IgD-negative memory B cell (primary cell): ENCODE measurements around the gene PAQR7. TPM values are rescaled to one million over a fixed set of nuclear protein-coding genes. Genes with fewer than 3 reads are reported as not detected.
A peak's percentile ranks its signal among the peaks of the same experiment; 100 is the strongest.

Source experiments
- H3K27ac Mint-ChIP-seq, 3 donors: one replicate each; pipeline ENCODE4 v1.8.0; 2020 to 2022; ENCODE audit warnings: mild to moderate bottlenecking in 3 of 3, mixed read lengths in 3 of 3, moderate library complexity in 1 of 3
- H3K27me3 Mint-ChIP-seq: one replicate; pipeline ENCODE4 v1.8.0; 2021; ENCODE audit warnings: mixed read lengths
- H3K36me3 Mint-ChIP-seq: one replicate; pipeline ENCODE4 v1.8.0; 2020; ENCODE audit warnings: mild to moderate bottlenecking, mixed read lengths
- H3K4me1 Mint-ChIP-seq, 3 donors: one replicate each; pipeline ENCODE4 v1.8.0; 2020 to 2022; ENCODE audit warnings: mixed read lengths in 3 of 3, mild to moderate bottlenecking in 1 of 3
- H3K4me3 Mint-ChIP-seq, 4 donors: one replicate each; pipeline ENCODE4 v1.8.0; 2020 to 2022; ENCODE audit warnings: mild to moderate bottlenecking in 4 of 4, mixed read lengths in 4 of 4, moderate library complexity in 3 of 4
- H3K9me3 Mint-ChIP-seq, 3 donors: one replicate each; pipeline ENCODE4 v1.8.0; 2020 to 2021; ENCODE audit warnings: mixed read lengths in 3 of 3, mild to moderate bottlenecking in 1 of 3
- polyA plus RNA-seq: library from polyadenylated mRNA; unstranded; fragments of 300-500 nt; fragmentation: Illumina TruSeq; gene quantifications from one replicate; pipeline ENCODE4 v1.2.3, GENCODE V29; 2021

PAQR7 gene
- polyA plus RNA-seq, 1 donor from 2014 or later: 0.73 TPM

DNA sequence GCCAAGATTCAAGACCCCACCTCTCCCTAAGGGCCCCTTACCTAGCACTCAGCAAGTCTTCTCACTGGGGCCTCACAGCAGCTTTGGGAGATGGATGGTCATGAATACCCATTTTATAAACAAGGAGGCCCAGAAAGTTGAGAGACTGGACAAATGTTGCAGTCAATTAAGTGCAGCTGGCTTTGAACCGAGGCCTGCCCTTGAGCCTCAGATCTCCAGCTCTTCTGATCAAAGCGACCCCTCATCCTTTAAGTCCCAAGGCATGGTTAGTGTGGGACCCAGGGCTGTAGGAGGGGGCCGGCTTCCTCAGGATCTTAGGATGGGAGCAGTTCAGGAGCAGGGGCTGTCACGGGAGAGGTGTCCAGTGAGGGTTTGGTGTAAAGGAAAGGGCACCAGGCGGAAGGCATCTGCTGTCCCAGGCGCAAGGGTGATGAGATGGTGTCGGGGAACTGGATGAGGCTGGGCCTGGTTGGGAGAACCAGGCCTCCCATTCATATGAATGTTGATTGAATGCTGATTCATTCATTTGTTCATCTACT lies 60.9 kb downstream of the PAQR7 start:
- H3K4me3 Mint-ChIP-seq: peak overlapping the region in 1 of 4 donors; percentile 59
- no peaks in the 10 kb centered on the region for H3K36me3 Mint-ChIP-seq
- H3K27ac Mint-ChIP-seq: no peak overlapping the region
- H3K9me3 Mint-ChIP-seq: no peaks in the 10 kb centered on the region
- no peaks in the 10 kb centered on the region for H3K27me3 Mint-ChIP-seq
- H3K4me1 Mint-ChIP-seq: peaks cover 3 to 15% (median 8%) of the 10 kb centered on the region in 3 donors

DNA sequence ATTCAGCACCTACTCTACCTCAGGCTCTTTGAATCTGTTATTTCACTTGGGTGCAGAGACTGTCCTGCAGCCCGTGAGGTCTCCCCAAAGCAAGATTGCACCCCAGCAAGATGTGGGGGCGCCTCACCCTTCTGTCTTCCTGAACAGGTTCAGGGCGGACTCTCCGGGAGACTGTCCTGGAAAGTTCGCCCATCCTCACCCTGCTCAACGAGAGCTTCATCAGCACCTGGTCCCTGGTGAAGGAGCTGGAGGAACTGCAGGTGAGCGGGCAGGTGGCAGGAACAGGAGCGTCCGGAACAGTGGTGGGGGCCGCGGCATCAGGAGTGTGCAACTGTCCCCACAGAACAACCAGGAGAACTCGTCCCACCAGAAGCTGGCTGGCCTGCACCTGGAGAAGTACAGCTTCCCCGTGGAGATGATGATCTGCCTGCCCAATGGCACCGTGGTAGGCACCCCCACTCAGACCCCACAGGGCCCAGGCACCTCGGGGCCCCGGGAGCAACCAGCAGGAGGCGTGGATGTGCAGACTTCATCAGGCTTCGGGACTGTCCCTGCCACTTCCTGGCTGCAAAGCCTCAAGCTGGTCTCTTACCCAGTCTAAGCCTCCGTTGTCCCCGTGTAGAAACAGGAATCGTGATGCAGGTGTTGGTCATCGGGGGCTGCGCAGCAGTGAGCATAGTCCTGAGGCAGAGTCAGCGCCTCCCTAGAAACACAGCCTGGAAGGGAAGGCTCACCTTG lies 61.6 kb downstream of the PAQR7 start:
- H3K27ac Mint-ChIP-seq: no peak overlapping the region
- no peaks in the 10 kb centered on the region for H3K36me3 Mint-ChIP-seq
- H3K4me3 Mint-ChIP-seq: no peak overlapping the region
- H3K9me3 Mint-ChIP-seq: no peaks in the 10 kb centered on the region
- no peaks in the 10 kb centered on the region for H3K27me3 Mint-ChIP-seq
- H3K4me1 Mint-ChIP-seq: peaks cover 9 to 21% (median 10%) of the 10 kb centered on the region in 3 donors

DNA sequence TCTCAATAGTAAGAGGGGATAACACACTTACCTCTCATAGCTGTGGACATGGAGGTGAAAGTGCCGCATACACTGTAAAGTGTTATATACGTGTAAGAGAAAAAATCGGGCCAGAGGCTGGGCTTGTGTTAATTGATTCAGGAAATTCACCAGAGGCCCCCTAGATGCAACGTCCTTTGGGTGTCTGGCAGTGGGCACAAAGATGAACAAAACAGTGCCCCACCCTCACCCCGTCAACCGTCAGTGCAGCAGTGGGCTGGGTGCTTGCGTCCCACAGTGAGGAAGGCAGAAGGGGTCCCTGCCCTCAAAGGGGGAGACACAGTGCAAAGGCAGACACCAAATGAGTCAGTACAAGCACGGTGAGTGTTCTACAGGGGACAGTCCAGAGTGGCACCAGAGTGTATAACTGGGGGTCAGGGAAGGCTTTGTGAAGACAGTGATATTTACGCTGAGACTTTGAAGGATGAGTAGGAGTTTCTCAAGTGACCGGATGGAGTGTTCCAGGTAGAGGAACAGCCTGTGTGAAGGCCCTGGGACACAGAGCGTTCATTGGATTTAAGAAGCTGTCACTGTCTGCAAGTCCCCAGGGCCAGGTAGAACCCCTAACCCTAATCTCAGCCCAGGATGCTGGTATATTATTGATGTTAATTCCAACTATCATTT lies 62.3 kb downstream of the PAQR7 start:
- H3K36me3 Mint-ChIP-seq: no peaks in the 10 kb centered on the region
- H3K9me3 Mint-ChIP-seq: no peaks in the 10 kb centered on the region
- H3K27me3 Mint-ChIP-seq: no peaks in the 10 kb centered on the region
- H3K4me1 Mint-ChIP-seq: peaks cover 8 to 15% (median 9%) of the 10 kb centered on the region in 3 donors
- H3K4me3 Mint-ChIP-seq: peak overlapping the region in 1 of 4 donors; percentile 83
- no peak overlapping the region for H3K27ac Mint-ChIP-seq

Other genes with a start within 250 kb of the PAQR7 start
- gene SELENON, start 75.5 kb downstream of the PAQR7 start, polyA plus RNA-seq: 1.2 TPM
- gene MTFR1L, start 55.8 kb downstream of the PAQR7 start, polyA plus RNA-seq: 39.6 TPM
- gene AUNIP, start 16.3 kb downstream of the PAQR7 start, polyA plus RNA-seq: not detected
- 47.4 TPM for gene STMN1, start 30.7 kb upstream of the PAQR7 start, polyA plus RNA-seq
- gene PAFAH2, start 122.4 kb upstream of the PAQR7 start, polyA plus RNA-seq: 8.6 TPM
- not detected for gene EXTL1, start 146.1 kb upstream of the PAQR7 start, polyA plus RNA-seq
- not detected for gene SLC30A2, start 170.4 kb upstream of the PAQR7 start, polyA plus RNA-seq
- not detected for gene TRIM63, start 191.9 kb upstream of the PAQR7 start, polyA plus RNA-seq
- gene PDIK1L, start 236.1 kb upstream of the PAQR7 start, polyA plus RNA-seq: 3.7 TPM